Peyer's patch (tissue), 4 donors: ENCODE data around the gene COL4A6. TPM values are rescaled to one million over a fixed set of nuclear protein-coding genes. Genes with fewer than 3 reads are reported as not detected.
A peak's percentile ranks its signal among the peaks of the same experiment; 100 is the strongest.

Experiments
- DNase-seq, 3 donors: peaks; one replicate each; pipeline ENCODE4 v3.0.0-alpha.2; 2017 to 2019
- H3K27ac ChIP-seq, 4 donors: fragments of 200-600 bp; sonication (generic); one replicate each; pipeline ENCODE4 v1.5.1; 2016 to 2019
- H3K27me3 ChIP-seq, 2 donors: fragments of 200-600 bp; sonication (generic); one replicate each; pipeline ENCODE4 v1.5.1; 2019
- H3K36me3 ChIP-seq, 3 donors: fragments of 200-600 bp; sonication (generic); one replicate each; pipeline ENCODE4 v1.5.1; 2016 to 2019
- H3K4me1 ChIP-seq, 4 donors: fragments of 200-600 bp; sonication (generic); one replicate each; pipeline ENCODE4 v1.5.1; 2016 to 2019
- H3K4me3 ChIP-seq, 4 donors: fragments of 200-600 bp; sonication (generic); 1 replicate in 3 of 4; 2 replicates in 1 of 4; pipeline ENCODE4 v1.5.1; 2016 to 2019; ENCODE audit warnings: mild to moderate bottlenecking in 1 of 4
- H3K9me3 ChIP-seq, 4 donors: fragments of 200-600 bp; sonication (generic); one replicate each; pipeline ENCODE4 v1.5.1; 2016 to 2019; ENCODE audit warnings: mild to moderate bottlenecking in 1 of 4
- CTCF ChIP-seq, 6 experiments: fragments of 450-650 bp in 4 of 6; fragments of 200-600 bp in 2 of 6; sonication (generic) in 1 of 6; IDR thresholded peaks; one replicate each; pipeline ENCODE4 v1.5.1; 2017 to 2019; ENCODE audit warnings: antibody characterized with exemption in 6 of 6, mild to moderate bottlenecking in 3 of 6, moderate library complexity in 1 of 6
- POLR2A ChIP-seq, 2 donors: fragments of 450-650 bp; IDR thresholded peaks; one replicate each; pipeline ENCODE4 v1.5.1; 2017; ENCODE audit warnings: antibody characterized with exemption in 2 of 2, mild to moderate bottlenecking in 2 of 2, moderate library complexity in 2 of 2
- total RNA-seq, 4 donors: library from RNA; depleted of rRNA; stranded (reverse); fragments of >200 nt; gene quantifications; one replicate each; pipeline ENCODE4 v1.1.0, GENCODE V29; 2016

Gene COL4A6
- total RNA-seq, 4 donors from 2014 or later, result 0.18 to 2.4 (median 0.89) TPM

- Histone ChIP-seq H3K4me1 (no peaks in the 10 kb centered on the region), H3K4me3 (peak overlapping the region in 3 of 4 donors; percentile 20 to 39 (median 36)), H3K9me3 (no peaks in the 10 kb centered on the region), H3K27ac (peak overlapping the region in 1 of 4 donors; percentile 61), H3K36me3 (no peaks in the 10 kb centered on the region), H3K27me3 (no peaks in the 10 kb centered on the region)
- no peak for DNase-seq
- TF ChIP-seq POLR2A (IDR thresholded peaks at IDR 0.05) (no peak), CTCF (IDR thresholded peaks at IDR 0.05) (no peak)
Observed at GRCh38 chrX:108439961-108440696, 1.9 kb upstream of the COL4A6 start.

- DNase-seq, result no peak
- Histone ChIP-seq H3K36me3 (no peaks in the 10 kb centered on the region), H3K4me3 (peak within 1 kb of the TSS in 3 of 4 donors; percentile 20 to 39 (median 36)), H3K4me1 (no peaks in the 10 kb centered on the region), H3K9me3 (no peaks in the 10 kb centered on the region), H3K27ac (peak within 1 kb of the TSS in 1 of 4 donors; percentile 61), H3K27me3 (no peaks in the 10 kb centered on the region)
- TF ChIP-seq CTCF (IDR thresholded peaks at IDR 0.05), result no peak
- TF ChIP-seq POLR2A (IDR thresholded peaks at IDR 0.05), result no peak
Observed at GRCh38 chrX:108439426-108439942, 1.3 kb upstream of the COL4A6 start, which contains the start of gene COL4A5. TSS of gene COL4A5 (plus strand) at chrX:108439838. CDS start at chrX:108440126, 288 bp downstream.

- Histone ChIP-seq H3K27me3 (no peaks in the 10 kb centered on the region), H3K4me1 (no peaks in the 10 kb centered on the region), H3K27ac (no peak overlapping the region), H3K36me3 (no peaks in the 10 kb centered on the region), H3K4me3 (peak overlapping the region in 1 of 4 donors; percentile 22), H3K9me3 (no peaks in the 10 kb centered on the region)
- no peak for DNase-seq
- TF ChIP-seq POLR2A (IDR thresholded peaks at IDR 0.05) (no peak), CTCF (IDR thresholded peaks at IDR 0.05) (no peak)
Observed at GRCh38 chrX:108437349-108438109, 693 bp downstream of the COL4A6 start.

- DNase-seq, result no peak
- H3K9me3 ChIP-seq, result no peaks in the 10 kb centered on the region
- no peak overlapping the region for H3K4me3 ChIP-seq
- H3K4me1 ChIP-seq, result no peaks in the 10 kb centered on the region
- H3K27ac ChIP-seq, result no peak overlapping the region
- H3K27me3 ChIP-seq, result no peaks in the 10 kb centered on the region
- H3K36me3 ChIP-seq, result no peaks in the 10 kb centered on the region
- TF ChIP-seq CTCF (IDR thresholded peaks at IDR 0.05) (no peak), POLR2A (IDR thresholded peaks at IDR 0.05) (no peak)
Observed at GRCh38 chrX:108435261-108435660, 3.0 kb downstream of the COL4A6 start.

- Histone ChIP-seq H3K9me3 (no peaks in the 10 kb centered on the region), H3K27ac (no peak overlapping the region), H3K27me3 (no peaks in the 10 kb centered on the region), H3K36me3 (no peaks in the 10 kb centered on the region), H3K4me1 (no peaks in the 10 kb centered on the region), H3K4me3 (no peak overlapping the region)
- DNase-seq, result no peak
- TF ChIP-seq POLR2A (IDR thresholded peaks at IDR 0.05) (no peak), CTCF (IDR thresholded peaks at IDR 0.05) (no peak)
Observed at GRCh38 chrX:108426262-108426661, 12.0 kb downstream of the COL4A6 start.
